CD8-positive, alpha-beta memory T cell (primary cell): ENCODE measurements around the gene SPDYE2. TPM values are rescaled to one million over a fixed set of nuclear protein-coding genes. Genes with fewer than 3 reads are reported as not detected.
"Not testable (repeated sequence)": the region's sequence is repeated elsewhere in the genome, so short reads cannot be mapped to it uniquely, and the experiment has no call there.

Source experiments
- CTCF ChIA-PET: fragments of 350-600 bp; sonication (Branson Sonifier 250); formaldehyde crosslinking; loops from one replicate; lab custom pipeline; 2021; ENCODE audit warnings: antibody characterized with exemption; lab: Charles Lee
- POLR2A ChIA-PET: fragments of 350-600 bp; sonication (Branson Sonifier 250); formaldehyde crosslinking; loops from one replicate; lab custom pipeline; 2021; ENCODE audit warnings: antibody characterized with exemption; lab: Charles Lee
- DNase-seq, 5 donors: peaks; one replicate each; pipeline versions ENCODE4 v3.0.0 to v3.0.0-alpha.2; 2020 to 2022; ENCODE audit warnings: mixed read lengths in 1 of 5
- H3K27ac ChIP-seq: one replicate; pipeline ENCODE4 v1.7.0; 2013; ENCODE audit warnings: low read depth, mild to moderate bottlenecking, low read length, moderate library complexity
- H3K27me3 ChIP-seq: 2 replicates; pipeline ENCODE4 v1.7.0; 2013; ENCODE audit warnings: low read length, mild to moderate bottlenecking; ENCODE audit not compliant: insufficient read depth, poor library complexity, severe bottlenecking
- H3K36me3 ChIP-seq: 2 replicates; pipeline ENCODE4 v1.7.0; 2013; ENCODE audit warnings: mild to moderate bottlenecking, low read length, moderate library complexity; ENCODE audit not compliant: insufficient read depth
- H3K4me1 ChIP-seq: 2 replicates; pipeline ENCODE4 v1.7.0; 2013; ENCODE audit warnings: mild to moderate bottlenecking, low read length, moderate library complexity; ENCODE audit not compliant: insufficient read depth
- H3K4me3 ChIP-seq: 2 replicates; pipeline ENCODE4 v1.7.0; 2013; ENCODE audit warnings: mild to moderate bottlenecking, low read length
- H3K9me3 ChIP-seq: 2 replicates; pipeline ENCODE4 v1.7.0; 2013; ENCODE audit warnings: mild to moderate bottlenecking, low read length
- H3K27ac Mint-ChIP-seq, 8 donors: one replicate each; pipeline ENCODE4 v1.8.0; 2020 to 2021; ENCODE audit warnings: mixed read lengths in 8 of 8, mild to moderate bottlenecking in 6 of 8, inconsistent platforms in 3 of 8, moderate library complexity in 3 of 8
- H3K27me3 Mint-ChIP-seq, 2 donors: one replicate each; pipeline ENCODE4 v1.8.0; 2020 to 2021; ENCODE audit warnings: mixed read lengths in 2 of 2, mild to moderate bottlenecking in 1 of 2, moderate library complexity in 1 of 2
- H3K36me3 Mint-ChIP-seq, 3 donors: one replicate each; pipeline ENCODE4 v1.8.0; 2020 to 2021; ENCODE audit warnings: mixed read lengths in 3 of 3, inconsistent platforms in 1 of 3, mild to moderate bottlenecking in 1 of 3
- H3K4me1 Mint-ChIP-seq, 3 donors: one replicate each; pipeline ENCODE4 v1.8.0; 2020 to 2021; ENCODE audit warnings: mixed read lengths in 3 of 3, inconsistent platforms in 1 of 3, mild to moderate bottlenecking in 1 of 3
- H3K4me3 Mint-ChIP-seq, 7 donors: one replicate each; pipeline ENCODE4 v1.8.0; 2020 to 2021; ENCODE audit warnings: mixed read lengths in 7 of 7, mild to moderate bottlenecking in 6 of 7, moderate library complexity in 4 of 7, inconsistent platforms in 2 of 7
- H3K9me3 Mint-ChIP-seq, 5 donors: one replicate each; pipeline ENCODE4 v1.8.0; 2020 to 2022; ENCODE audit warnings: mixed read lengths in 5 of 5, mild to moderate bottlenecking in 3 of 5, moderate library complexity in 2 of 5, inconsistent platforms in 1 of 5
- polyA plus RNA-seq: library from polyadenylated mRNA; unstranded; fragments of 300-500 nt; fragmentation: Illumina TruSeq; gene quantifications from one replicate; pipeline ENCODE4 v1.2.3, GENCODE V29; 2021
- total RNA-seq, 2 experiments: library from RNA; stranded (reverse); gene quantifications; one replicate each; pipeline ENCODE4 v1.2.3, GENCODE V29; 2021

Gene SPDYE2
- total and polyA plus RNA-seq, 3 experiments from 2014 or later, result 0.28 TPM; not detected in 2

GRCh38 chr7:102583495-102583894 is 32.5 kb downstream of the SPDYE2 start:
- H3K9me3 ChIP-seq, H3K27me3 ChIP-seq, H3K27ac ChIP-seq, H3K36me3 Mint-ChIP-seq, H3K4me1 Mint-ChIP-seq, H3K36me3 ChIP-seq, H3K4me3 Mint-ChIP-seq, H3K27me3 Mint-ChIP-seq, POLR2A ChIA-PET, DNase-seq, H3K27ac Mint-ChIP-seq, H3K4me1 ChIP-seq, CTCF ChIA-PET, H3K4me3 ChIP-seq, H3K9me3 Mint-ChIP-seq: not testable (repeated sequence)

GRCh38 chr7:102589857-102590256 is 38.8 kb downstream of the SPDYE2 start:
- DNase-seq, H3K4me1 ChIP-seq, H3K36me3 Mint-ChIP-seq, H3K27me3 Mint-ChIP-seq, H3K27me3 ChIP-seq, H3K27ac ChIP-seq, H3K4me3 Mint-ChIP-seq, H3K9me3 Mint-ChIP-seq, H3K36me3 ChIP-seq, H3K4me3 ChIP-seq, CTCF ChIA-PET, H3K27ac Mint-ChIP-seq, POLR2A ChIA-PET, H3K9me3 ChIP-seq, H3K4me1 Mint-ChIP-seq: not testable (repeated sequence)

GRCh38 chr7:102592477-102593019 is 41.5 kb downstream of the SPDYE2 start:
- H3K4me3 ChIP-seq, H3K9me3 ChIP-seq, H3K4me1 ChIP-seq, H3K9me3 Mint-ChIP-seq, H3K27me3 ChIP-seq, H3K36me3 ChIP-seq, CTCF ChIA-PET, H3K27me3 Mint-ChIP-seq, H3K27ac ChIP-seq, H3K36me3 Mint-ChIP-seq, H3K4me1 Mint-ChIP-seq, H3K4me3 Mint-ChIP-seq, H3K27ac Mint-ChIP-seq, POLR2A ChIA-PET: not testable (repeated sequence)
- DNase-seq, result peak; percentile 12 to 67 (median 38)

GRCh38 chr7:102593637-102594334 is 42.8 kb downstream of the SPDYE2 start:
- H3K27me3 ChIP-seq, H3K36me3 ChIP-seq, DNase-seq, H3K27me3 Mint-ChIP-seq, H3K27ac Mint-ChIP-seq, H3K9me3 ChIP-seq, H3K4me3 Mint-ChIP-seq, H3K4me1 Mint-ChIP-seq, H3K36me3 Mint-ChIP-seq, H3K27ac ChIP-seq, H3K4me3 ChIP-seq, POLR2A ChIA-PET, CTCF ChIA-PET, H3K4me1 ChIP-seq, H3K9me3 Mint-ChIP-seq: not testable (repeated sequence)

GRCh38 chr7:102596036-102596435 is 45.0 kb downstream of the SPDYE2 start:
- H3K36me3 Mint-ChIP-seq, H3K27me3 ChIP-seq, DNase-seq, H3K4me1 Mint-ChIP-seq, CTCF ChIA-PET, H3K9me3 ChIP-seq, H3K4me1 ChIP-seq, H3K27me3 Mint-ChIP-seq, H3K9me3 Mint-ChIP-seq, H3K36me3 ChIP-seq, POLR2A ChIA-PET, H3K4me3 ChIP-seq, H3K4me3 Mint-ChIP-seq, H3K27ac ChIP-seq, H3K27ac Mint-ChIP-seq: not testable (repeated sequence)

GRCh38 chr7:102599699-102600098 is 48.7 kb downstream of the SPDYE2 start:
- CTCF ChIA-PET, H3K4me1 ChIP-seq, POLR2A ChIA-PET: not testable (repeated sequence)

GRCh38 chr7:102602317-102602716 is 51.3 kb downstream of the SPDYE2 start:
- H3K4me1 Mint-ChIP-seq, H3K4me1 ChIP-seq, H3K9me3 Mint-ChIP-seq, H3K4me3 ChIP-seq, H3K9me3 ChIP-seq, H3K36me3 Mint-ChIP-seq, H3K27ac Mint-ChIP-seq, H3K27me3 ChIP-seq, DNase-seq, POLR2A ChIA-PET, H3K27me3 Mint-ChIP-seq, H3K36me3 ChIP-seq, H3K27ac ChIP-seq, CTCF ChIA-PET, H3K4me3 Mint-ChIP-seq: not testable (repeated sequence)

More at GRCh38 chr7:102599699-102600098, 48.7 kb downstream of the SPDYE2 start:
- not testable (repeated sequence) for DNase-seq, H3K27me3 Mint-ChIP-seq, H3K36me3 Mint-ChIP-seq, H3K4me3 ChIP-seq, H3K4me1 Mint-ChIP-seq, H3K27ac ChIP-seq, H3K9me3 ChIP-seq, H3K4me3 Mint-ChIP-seq, H3K9me3 Mint-ChIP-seq, H3K27me3 ChIP-seq, H3K27ac Mint-ChIP-seq, H3K36me3 ChIP-seq

GRCh38 chr7:102604431-102605145 is 53.6 kb downstream of the SPDYE2 start:
- H3K4me1 ChIP-seq, H3K9me3 Mint-ChIP-seq, CTCF ChIA-PET, POLR2A ChIA-PET, H3K4me3 ChIP-seq, DNase-seq, H3K4me3 Mint-ChIP-seq, H3K9me3 ChIP-seq, H3K27me3 ChIP-seq, H3K27me3 Mint-ChIP-seq, H3K36me3 ChIP-seq, H3K27ac ChIP-seq, H3K4me1 Mint-ChIP-seq, H3K36me3 Mint-ChIP-seq, H3K27ac Mint-ChIP-seq: not testable (repeated sequence)
